Hematopoietic multipotent progenitor cell treated with erythropoietin and hydrocortisone succinate and interleukin-3 and kit ligand, for 8 days (in vitro differentiated cells): ENCODE results near the gene MPZL1.

Source experiments
- DNase-seq: peaks from one replicate; pipeline ENCODE4 v3.0.0-alpha.2; 2015

MPZL1 gene

DNA sequence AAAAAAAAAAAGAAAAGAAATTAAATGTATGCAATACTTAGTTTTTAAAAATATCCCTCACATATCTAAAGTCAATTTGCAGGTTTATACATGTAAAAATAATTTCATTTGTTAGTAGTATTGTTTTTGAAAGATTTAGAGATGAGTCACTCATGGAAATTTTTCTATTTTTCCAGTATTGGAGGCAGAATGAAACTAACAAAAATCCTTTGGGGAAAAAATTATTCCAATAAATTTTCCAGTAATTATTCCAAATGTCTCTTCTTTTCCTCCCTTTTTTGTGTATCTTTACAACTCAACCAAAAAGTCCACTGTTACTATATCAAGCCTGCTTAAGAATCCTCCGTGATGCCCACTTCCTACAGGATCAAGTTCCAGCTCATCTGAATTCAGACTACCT is 29.9 kb downstream of the MPZL1 start:
- no peak for DNase-seq

- no peak for DNase-seq
Measured at GRCh38 chr1:167752219-167752985, 30.6 kb downstream of the MPZL1 start.

GRCh38 chr1:167755654-167756053 is 33.9 kb downstream of the MPZL1 start:
- DNase-seq, result no peak

DNA sequence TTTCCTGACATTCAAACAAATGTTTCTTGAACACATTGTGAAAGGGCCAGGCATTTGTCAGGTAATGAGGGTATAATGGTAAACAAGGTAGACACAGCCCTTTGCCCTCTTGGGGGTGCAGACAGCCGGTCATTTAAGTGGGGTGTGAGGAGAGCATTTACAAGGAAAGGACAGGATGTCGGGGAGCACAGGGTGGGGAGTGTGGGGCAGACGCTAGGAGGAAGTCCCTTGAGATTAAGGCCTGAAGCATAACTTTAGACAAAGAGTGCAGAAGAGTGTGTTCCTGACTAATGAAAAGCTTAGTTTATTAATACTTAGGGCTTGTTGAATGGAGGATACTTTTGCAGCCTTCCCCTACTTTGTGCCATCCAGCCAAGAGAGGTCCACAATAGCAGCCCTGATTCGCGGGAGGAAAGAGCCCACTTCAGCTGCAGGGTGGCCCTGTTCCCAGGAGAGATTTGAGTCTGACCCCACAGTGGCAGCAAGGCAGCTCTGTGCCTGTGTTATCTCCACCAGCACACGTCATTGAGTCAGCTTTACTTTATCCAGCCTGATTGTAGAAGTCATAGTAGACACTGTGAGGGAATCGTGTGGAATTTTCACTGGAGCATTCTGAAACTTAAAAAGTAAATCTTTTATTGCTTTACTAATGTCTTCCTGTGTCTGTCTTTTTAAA is 35.1 kb downstream of the MPZL1 start:
- peak; percentile 72 for DNase-seq

GRCh38 chr1:167757433-167758309 is 35.9 kb downstream of the MPZL1 start:
- DNase-seq, result peak; percentile 30

- no peak for DNase-seq
Measured at GRCh38 chr1:167761400-167761799, 39.6 kb downstream of the MPZL1 start.

- DNase-seq, result no peak
Measured at GRCh38 chr1:167762061-167762746, 40.4 kb downstream of the MPZL1 start.

GRCh38 chr1:167763525-167764220 is 41.9 kb downstream of the MPZL1 start:
- DNase-seq, result no peak

- no peak for DNase-seq
Measured at GRCh38 chr1:167764458-167765330, 42.9 kb downstream of the MPZL1 start.

GRCh38 chr1:167765496-167765895 is 43.7 kb downstream of the MPZL1 start:
- no peak for DNase-seq

DNA sequence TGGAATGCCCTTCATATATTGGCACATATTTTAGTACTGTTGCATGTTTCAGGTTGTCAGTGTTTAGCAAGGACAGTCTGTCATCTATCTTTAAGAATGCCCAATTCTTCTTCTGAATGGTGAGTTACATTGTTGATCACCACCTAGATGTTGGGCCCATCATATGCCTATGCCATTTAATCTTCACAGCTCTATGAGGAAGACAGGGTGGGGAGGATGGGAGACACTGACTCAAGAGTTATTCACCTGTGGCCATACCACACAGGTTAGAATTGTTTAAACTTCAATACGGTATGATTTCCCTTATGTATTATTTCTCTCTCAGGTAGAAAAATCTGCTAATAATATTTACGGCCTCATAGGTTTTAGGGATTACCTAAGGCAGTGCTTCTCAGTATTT is 44.8 kb downstream of the MPZL1 start:
- DNase-seq, result no peak

- no peak for DNase-seq
Measured at GRCh38 chr1:167767761-167768160, 46.0 kb downstream of the MPZL1 start.

GRCh38 chr1:167770127-167770526 is 48.3 kb downstream of the MPZL1 start:
- DNase-seq, result no peak

DNA sequence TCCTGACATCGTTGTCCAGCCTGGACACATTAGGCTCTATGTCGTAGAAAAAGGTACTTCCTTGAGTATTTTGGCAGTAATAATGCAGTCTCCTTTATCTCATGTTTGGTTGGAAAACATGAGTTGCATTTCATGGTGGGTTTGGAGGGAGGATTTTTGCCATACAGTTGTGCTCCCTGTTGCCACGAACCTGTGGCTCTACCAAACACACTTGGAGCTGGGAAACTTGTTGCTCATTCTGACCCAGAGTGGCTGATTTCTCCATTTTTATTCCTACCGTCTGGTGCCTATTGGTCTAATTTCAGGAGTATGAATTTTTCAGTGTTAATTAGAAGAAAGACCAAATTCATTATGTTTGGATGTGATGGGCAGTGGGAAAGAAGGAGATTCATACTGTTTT is 50.7 kb downstream of the MPZL1 start:
- DNase-seq, result no peak

- no peak for DNase-seq
Measured at GRCh38 chr1:167773516-167773915, 51.7 kb downstream of the MPZL1 start.

DNA sequence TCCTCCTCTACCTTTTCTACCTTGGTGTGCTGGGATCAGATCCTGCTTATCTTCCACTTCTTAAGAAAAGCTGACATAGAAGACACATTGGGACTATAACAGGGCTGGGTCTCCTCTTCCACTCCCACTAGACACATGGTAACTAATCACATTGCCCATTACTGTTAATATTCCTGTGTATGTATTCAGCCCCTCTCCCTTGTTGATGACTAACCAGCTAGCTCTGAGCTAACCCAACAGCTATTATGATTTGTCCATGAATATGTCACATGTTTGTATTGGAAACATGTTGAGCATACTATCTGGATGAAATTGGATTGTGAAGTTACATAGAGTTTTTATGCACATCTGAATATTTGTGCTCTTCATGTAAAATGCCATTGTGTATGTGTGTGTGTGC is 52.9 kb downstream of the MPZL1 start:
- DNase-seq, result no peak

GRCh38 chr1:167775178-167775577 is 53.4 kb downstream of the MPZL1 start:
- no peak for DNase-seq

DNA sequence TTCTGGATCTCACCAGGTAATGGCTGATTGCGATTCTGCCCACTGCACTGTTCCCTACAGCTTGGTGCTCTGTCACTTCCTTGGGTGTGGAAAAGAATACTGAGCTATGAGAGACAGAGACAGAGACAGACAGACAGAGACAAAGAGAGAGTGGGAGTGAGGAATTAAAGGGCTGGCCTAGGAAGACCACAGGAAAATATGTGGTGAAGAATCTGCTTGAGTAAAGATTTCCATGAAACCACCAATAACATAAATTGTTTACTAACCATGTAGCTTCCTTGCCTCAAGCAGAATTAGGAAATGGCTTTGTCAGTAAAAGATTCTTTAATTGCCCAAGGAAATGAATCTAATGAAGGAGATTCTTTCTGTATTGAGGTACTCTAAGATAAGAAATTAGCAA is 54.4 kb downstream of the MPZL1 start:
- DNase-seq, result no peak

DNA sequence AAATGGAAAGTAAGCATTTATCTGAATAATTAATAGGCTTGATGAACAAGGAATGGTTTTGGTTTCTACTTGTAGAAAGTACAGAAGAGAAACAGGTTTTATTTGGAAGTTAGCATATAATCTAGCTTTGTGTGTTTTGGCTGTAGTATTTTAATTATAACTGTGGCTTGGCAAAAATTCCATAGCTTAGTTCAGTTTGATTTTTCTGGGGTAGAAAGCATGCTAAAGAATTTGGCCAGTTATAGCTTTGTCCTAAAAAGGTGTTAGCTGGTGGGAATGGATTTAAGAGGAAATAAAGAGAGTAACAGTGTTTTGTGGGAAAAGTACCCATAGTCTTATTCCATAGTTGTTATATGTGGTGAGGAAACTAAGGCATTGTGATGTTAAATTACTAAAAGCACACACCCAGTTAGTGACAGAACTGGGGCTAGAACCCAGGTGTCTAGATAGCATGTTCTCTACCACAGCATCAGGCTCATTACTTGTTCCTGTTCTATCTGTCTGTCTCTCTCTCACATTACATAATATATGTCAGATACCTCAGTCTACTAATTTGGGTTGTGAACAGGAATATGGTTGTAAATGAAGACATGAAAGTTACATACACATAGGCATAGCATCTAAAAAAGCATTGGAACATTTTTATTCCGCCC is 55.0 kb downstream of the MPZL1 start:
- no peak for DNase-seq

GRCh38 chr1:167777269-167777650 is 55.5 kb downstream of the MPZL1 start:
- DNase-seq, result no peak

DNA sequence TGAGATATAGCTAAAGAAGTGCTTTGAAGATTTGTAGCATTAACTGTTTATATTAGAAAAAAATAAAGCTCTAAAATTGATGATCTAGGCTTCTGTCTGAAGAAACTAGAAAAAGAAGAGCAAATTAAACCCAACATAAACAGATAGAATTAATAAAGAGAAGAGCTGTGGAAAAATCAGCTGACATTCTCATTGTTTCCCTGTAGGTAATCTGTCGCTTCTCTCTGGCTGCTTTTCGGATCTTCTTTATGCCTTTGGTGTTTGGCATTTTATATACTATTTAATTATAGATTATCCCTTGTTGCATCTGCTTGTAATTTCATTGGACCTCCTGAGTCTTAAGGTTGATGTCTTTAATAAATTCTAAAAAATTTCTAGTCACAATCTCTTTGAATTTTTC is 59.8 kb downstream of the MPZL1 start:
- DNase-seq, result no peak
